Esophagus squamous epithelium (tissue), 4 donors: ENCODE results near the gene DRD3.

ENCODE experiments used
- CTCF ChIP-seq, 6 experiments: fragments of 450-650 bp in 4 of 6; fragments of 200-600 bp in 2 of 6; sonication (generic) in 2 of 6; IDR thresholded peaks; one replicate each; pipeline ENCODE4 v1.5.1; 2016 to 2019; ENCODE audit warnings: antibody characterized with exemption in 6 of 6, mild to moderate bottlenecking in 4 of 6, moderate library complexity in 4 of 6
- POLR2A ChIP-seq, 4 donors: fragments of 450-650 bp; IDR thresholded peaks; one replicate each; pipeline ENCODE4 v1.6.1; 2017; ENCODE audit warnings: antibody characterized with exemption in 4 of 4, mild to moderate bottlenecking in 4 of 4, moderate library complexity in 3 of 4

- TF ChIP-seq CTCF (IDR thresholded peaks at IDR 0.05) (no peak), POLR2A (IDR thresholded peaks at IDR 0.05) (no peak)
Observed at GRCh38 chr3:114205541-114205940, 26.7 kb upstream of the DRD3 start.
